HepG2 (cell line): ENCODE data around the gene DHX32. TPM values are rescaled to one million over a fixed set of nuclear protein-coding genes. Genes with fewer than 3 reads are reported as not detected.

Experiments
- ARNTL ChIP-seq: sonication (generic); formaldehyde crosslinking; IDR thresholded peaks from 2 replicates; pipeline ENCODE4 v1.4.0; 2020; ENCODE audit warnings: mild to moderate bottlenecking, missing genetic modification reagents
- ATF1 ChIP-seq: IDR thresholded peaks from 2 replicates; pipeline ENCODE4 v1.6.1; 2016; ENCODE audit warnings: mild to moderate bottlenecking, control low read depth
- ATF4 ChIP-seq, 2 experiments: fragments of 450-650 bp in 1 of 2; sonication (generic) in 1 of 2; formaldehyde crosslinking; IDR thresholded peaks; 2 replicates each; pipeline versions ENCODE4 v1.5.0 to v1.8.0; 2020 to 2022; ENCODE audit warnings: mild to moderate bottlenecking in 1 of 2, missing genetic modification reagents in 1 of 2
- DPF2 ChIP-seq: sonication (generic); formaldehyde crosslinking; IDR thresholded peaks from 2 replicates; pipeline ENCODE4 v1.4.0; 2020; ENCODE audit warnings: mild to moderate bottlenecking, low read depth, missing genetic modification reagents, borderline replicate concordance
- HNF4A ChIP-seq: sonication (generic); formaldehyde crosslinking; IDR thresholded peaks from 2 replicates; pipeline ENCODE4 v1.4.0; 2020; ENCODE audit warnings: missing genetic modification reagents
- NFYB ChIP-seq: sonication (generic); formaldehyde crosslinking; IDR thresholded peaks from 2 replicates; pipeline ENCODE4 v1.4.0; 2020; ENCODE audit warnings: missing genetic modification reagents
- NR2F1 ChIP-seq, 2 experiments: fragments of 450-650 bp in 1 of 2; formaldehyde crosslinking in 1 of 2; IDR thresholded peaks; 2 replicates each; pipeline versions ENCODE4 v1.5.0 to v1.6.1; 2016 to 2020; ENCODE audit warnings: mild to moderate bottlenecking in 1 of 2, missing compliant biosample characterization in 1 of 2, missing genetic modification reagents in 1 of 2, moderate library complexity in 1 of 2
- SMARCC2 ChIP-seq: fragments of 450-650 bp; IDR thresholded peaks from 2 replicates; pipeline ENCODE4 v1.6.1; 2017; ENCODE audit warnings: antibody characterized with exemption, mild to moderate bottlenecking
- TBX2 ChIP-seq: sonication (generic); formaldehyde crosslinking; IDR thresholded peaks from 2 replicates; pipeline ENCODE4 v1.5.0; 2020; ENCODE audit warnings: missing genetic modification reagents, mild to moderate bottlenecking, borderline replicate concordance
- ZKSCAN5 ChIP-seq: sonication (generic); formaldehyde crosslinking; IDR thresholded peaks from 2 replicates; pipeline ENCODE4 v1.5.1; 2020; ENCODE audit warnings: mild to moderate bottlenecking, missing genetic modification reagents
- ZNF30 ChIP-seq: sonication (generic); formaldehyde crosslinking; IDR thresholded peaks from 2 replicates; pipeline ENCODE4 v1.5.0; 2020; ENCODE audit warnings: mild to moderate bottlenecking, missing genetic modification reagents
- ZNF468 ChIP-seq: sonication (generic); formaldehyde crosslinking; IDR thresholded peaks from 2 replicates; pipeline ENCODE4 v1.8.0; 2022; ENCODE audit warnings: mild to moderate bottlenecking, moderate library complexity, missing genetic modification reagents
- ZNF530 ChIP-seq: sonication (generic); formaldehyde crosslinking; IDR thresholded peaks from 2 replicates; pipeline ENCODE4 v1.5.0; 2020; ENCODE audit warnings: low read depth, mild to moderate bottlenecking, missing genetic modification reagents
- ZNF616 ChIP-seq: sonication (generic); formaldehyde crosslinking; IDR thresholded peaks from 2 replicates; pipeline ENCODE4 v1.5.0; 2020; ENCODE audit warnings: low read depth, mild to moderate bottlenecking, missing genetic modification reagents
- ZNF839 ChIP-seq: sonication (generic); formaldehyde crosslinking; IDR thresholded peaks from 2 replicates; pipeline ENCODE4 v1.4.0; 2020; ENCODE audit warnings: missing genetic modification reagents, mild to moderate bottlenecking, borderline replicate concordance
- ZNF883 ChIP-seq: sonication (generic); formaldehyde crosslinking; IDR thresholded peaks from 2 replicates; pipeline ENCODE4 v1.5.1; 2020; ENCODE audit warnings: mild to moderate bottlenecking, missing genetic modification reagents; ENCODE audit errors: not compliant biosample characterization
- polyA plus RNA-seq, 8 experiments: library from polyadenylated mRNA; depleted of rRNA in 3 of 8; stranded (reverse) in 7 of 8; unstranded in 1 of 8; fragments of >200 nt; fragmentation: Illumina TruSeq in 4 of 8; extraction: Trizol in 4 of 8; gene quantifications; 2 replicates each; pipeline versions ENCODE4 v1.2.1 to v1.2.3, GENCODE V29; 2011 to 2016; ENCODE audit warnings: low read depth in 4 of 8, missing spikeins in 1 of 8, mixed read lengths in 1 of 8; ENCODE audit not compliant: insufficient read depth in 1 of 8
- total RNA-seq, 5 experiments: library from RNA; depleted of rRNA; stranded (reverse); fragments of >200 nt; fragmentation: Illumina TruSeq; extraction: Trizol; gene quantifications; 2 replicates each; pipeline ENCODE4 v1.2.3, GENCODE V29; 2016; ENCODE audit warnings: low read depth in 1 of 5
- TF ChIP-seq, protein P1 (sequence below): sonication (generic); formaldehyde crosslinking; IDR thresholded peaks from 2 replicates; pipeline ENCODE4 v1.5.1; 2020; ENCODE audit warnings: mild to moderate bottlenecking, missing genetic modification reagents, borderline replicate concordance
- TF ChIP-seq, protein P2 (sequence below): sonication (generic); formaldehyde crosslinking; conservative IDR thresholded peaks from 2 replicates; pipeline ENCODE4 v1.8.0; 2022; ENCODE audit warnings: mild to moderate bottlenecking, moderate library complexity, missing genetic modification reagents

The DHX32 gene
- total and polyA plus RNA-seq, 2 of the 13 experiments (the other 11 are each of a cell fraction or from before 2014, with no cell fraction given) = 15.5 to 16.5 TPM

DNA sequence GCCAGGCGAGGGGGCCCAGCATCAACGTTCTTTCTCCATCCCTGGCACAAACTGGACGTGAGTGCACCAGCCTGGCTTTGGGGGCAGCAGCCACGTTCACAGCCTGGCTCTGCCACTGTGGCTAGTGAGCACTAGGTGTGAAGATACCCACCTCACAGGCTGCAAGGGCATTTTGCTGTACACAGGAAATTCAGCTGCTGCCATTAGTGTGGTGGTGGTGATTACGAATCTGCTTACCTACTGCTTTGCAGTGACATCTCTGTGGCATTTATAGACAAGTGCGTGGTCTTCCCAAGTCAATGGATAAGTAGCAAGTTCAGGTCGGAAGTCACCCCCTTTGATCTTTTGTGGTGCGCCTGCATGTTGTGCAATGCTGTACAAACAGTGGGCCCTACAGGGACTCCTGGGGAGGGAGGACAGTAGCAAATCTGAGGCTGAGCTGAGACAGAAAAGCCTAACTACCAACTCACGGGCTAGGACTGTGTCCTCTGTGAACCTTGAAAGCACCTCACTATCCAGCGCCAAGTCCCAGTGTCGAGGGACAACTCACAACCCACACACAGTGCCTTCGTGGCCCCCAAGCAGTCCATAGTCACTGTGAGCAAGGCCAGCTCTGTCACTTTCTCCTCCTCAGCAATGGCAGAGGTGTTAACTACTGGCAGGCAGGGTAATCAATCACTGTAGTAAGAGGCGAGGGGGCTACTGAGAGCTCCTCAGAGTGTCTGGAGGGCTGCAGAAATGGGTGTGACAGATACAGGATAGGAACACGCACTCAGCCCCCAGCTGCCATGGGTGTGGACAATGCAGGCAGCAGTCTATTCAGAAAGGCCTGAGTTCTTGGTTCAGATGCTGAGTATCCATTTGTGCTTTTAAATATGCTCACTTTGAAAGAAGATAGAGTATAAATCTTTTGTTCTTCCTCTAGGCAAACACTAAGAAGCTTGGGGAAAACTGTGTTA is 88.5 kb downstream of the DHX32 start (continued):
- TF ChIP-seq, protein P1, sequence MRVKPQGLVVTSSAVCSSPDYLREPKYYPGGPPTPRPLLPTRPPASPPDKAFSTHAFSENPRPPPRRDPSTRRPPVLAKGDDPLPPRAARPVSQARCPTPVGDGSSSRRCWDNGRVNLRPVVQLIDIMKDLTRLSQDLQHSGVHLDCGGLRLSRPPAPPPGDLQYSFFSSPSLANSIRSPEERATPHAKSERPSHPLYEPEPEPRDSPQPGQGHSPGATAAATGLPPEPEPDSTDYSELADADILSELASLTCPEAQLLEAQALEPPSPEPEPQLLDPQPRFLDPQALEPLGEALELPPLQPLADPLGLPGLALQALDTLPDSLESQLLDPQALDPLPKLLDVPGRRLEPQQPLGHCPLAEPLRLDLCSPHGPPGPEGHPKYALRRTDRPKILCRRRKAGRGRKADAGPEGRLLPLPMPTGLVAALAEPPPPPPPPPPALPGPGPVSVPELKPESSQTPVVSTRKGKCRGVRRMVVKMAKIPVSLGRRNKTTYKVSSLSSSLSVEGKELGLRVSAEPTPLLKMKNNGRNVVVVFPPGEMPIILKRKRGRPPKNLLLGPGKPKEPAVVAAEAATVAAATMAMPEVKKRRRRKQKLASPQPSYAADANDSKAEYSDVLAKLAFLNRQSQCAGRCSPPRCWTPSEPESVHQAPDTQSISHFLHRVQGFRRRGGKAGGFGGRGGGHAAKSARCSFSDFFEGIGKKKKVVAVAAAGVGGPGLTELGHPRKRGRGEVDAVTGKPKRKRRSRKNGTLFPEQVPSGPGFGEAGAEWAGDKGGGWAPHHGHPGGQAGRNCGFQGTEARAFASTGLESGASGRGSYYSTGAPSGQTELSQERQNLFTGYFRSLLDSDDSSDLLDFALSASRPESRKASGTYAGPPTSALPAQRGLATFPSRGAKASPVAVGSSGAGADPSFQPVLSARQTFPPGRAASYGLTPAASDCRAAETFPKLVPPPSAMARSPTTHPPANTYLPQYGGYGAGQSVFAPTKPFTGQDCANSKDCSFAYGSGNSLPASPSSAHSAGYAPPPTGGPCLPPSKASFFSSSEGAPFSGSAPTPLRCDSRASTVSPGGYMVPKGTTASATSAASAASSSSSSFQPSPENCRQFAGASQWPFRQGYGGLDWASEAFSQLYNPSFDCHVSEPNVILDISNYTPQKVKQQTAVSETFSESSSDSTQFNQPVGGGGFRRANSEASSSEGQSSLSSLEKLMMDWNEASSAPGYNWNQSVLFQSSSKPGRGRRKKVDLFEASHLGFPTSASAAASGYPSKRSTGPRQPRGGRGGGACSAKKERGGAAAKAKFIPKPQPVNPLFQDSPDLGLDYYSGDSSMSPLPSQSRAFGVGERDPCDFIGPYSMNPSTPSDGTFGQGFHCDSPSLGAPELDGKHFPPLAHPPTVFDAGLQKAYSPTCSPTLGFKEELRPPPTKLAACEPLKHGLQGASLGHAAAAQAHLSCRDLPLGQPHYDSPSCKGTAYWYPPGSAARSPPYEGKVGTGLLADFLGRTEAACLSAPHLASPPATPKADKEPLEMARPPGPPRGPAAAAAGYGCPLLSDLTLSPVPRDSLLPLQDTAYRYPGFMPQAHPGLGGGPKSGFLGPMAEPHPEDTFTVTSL = peak; percentile 97
- TF ChIP-seq ATF1 (peak; percentile 56), ZNF839 (CRISPR knock-in tag) (peak; percentile 73; the same call in 1 of the 2 replicates), ZNF30 (CRISPR knock-in tag) (no peak), ZNF883 (no peak), DPF2 (peak; percentile 94), ARNTL (CRISPR knock-in tag) (peak; percentile 77), NFYB (no peak), NR2F1 (CRISPR knock-in tag; IDR thresholded peaks at IDR 0.05) (peak; percentile 90 to 93), ZNF616 (CRISPR knock-in tag) (no peak), ZNF530 (CRISPR knock-in tag) (no peak), SMARCC2 (no peak), TBX2 (peak; percentile 97), ZNF468 (CRISPR knock-in tag) (no peak), HNF4A (CRISPR knock-in tag) (peak; percentile 76), ATF4 (CRISPR knock-in tag; IDR thresholded peaks at IDR 0.05) (peak in 1 of 2 experiments; percentile 66; a peak in 2 of 4 replicates), ZKSCAN5 (CRISPR knock-in tag) (no peak)
- TF ChIP-seq, protein P2, sequence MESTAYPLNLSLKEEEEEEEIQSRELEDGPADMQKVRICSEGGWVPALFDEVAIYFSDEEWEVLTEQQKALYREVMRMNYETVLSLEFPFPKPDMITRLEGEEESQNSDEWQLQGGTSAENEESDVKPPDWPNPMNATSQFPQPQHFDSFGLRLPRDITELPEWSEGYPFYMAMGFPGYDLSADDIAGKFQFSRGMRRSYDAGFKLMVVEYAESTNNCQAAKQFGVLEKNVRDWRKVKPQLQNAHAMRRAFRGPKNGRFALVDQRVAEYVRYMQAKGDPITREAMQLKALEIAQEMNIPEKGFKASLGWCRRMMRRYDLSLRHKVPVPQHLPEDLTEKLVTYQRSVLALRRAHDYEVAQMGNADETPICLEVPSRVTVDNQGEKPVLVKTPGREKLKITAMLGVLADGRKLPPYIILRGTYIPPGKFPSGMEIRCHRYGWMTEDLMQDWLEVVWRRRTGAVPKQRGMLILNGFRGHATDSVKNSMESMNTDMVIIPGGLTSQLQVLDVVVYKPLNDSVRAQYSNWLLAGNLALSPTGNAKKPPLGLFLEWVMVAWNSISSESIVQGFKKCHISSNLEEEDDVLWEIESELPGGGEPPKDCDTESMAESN (CRISPR knock-in tag) = peak; percentile 72
